ENCODE measurements around the gene KIF11. TPM values are rescaled to one million over a fixed set of nuclear protein-coding genes. Genes with fewer than 3 reads are reported as not detected.

The KIF11 gene
- total and polyA plus RNA-seq, 2 of the 13 experiments (the other 11 are each of a cell fraction or from before 2014, with no cell fraction given), result 8.7 to 38.4 TPM

DNA sequence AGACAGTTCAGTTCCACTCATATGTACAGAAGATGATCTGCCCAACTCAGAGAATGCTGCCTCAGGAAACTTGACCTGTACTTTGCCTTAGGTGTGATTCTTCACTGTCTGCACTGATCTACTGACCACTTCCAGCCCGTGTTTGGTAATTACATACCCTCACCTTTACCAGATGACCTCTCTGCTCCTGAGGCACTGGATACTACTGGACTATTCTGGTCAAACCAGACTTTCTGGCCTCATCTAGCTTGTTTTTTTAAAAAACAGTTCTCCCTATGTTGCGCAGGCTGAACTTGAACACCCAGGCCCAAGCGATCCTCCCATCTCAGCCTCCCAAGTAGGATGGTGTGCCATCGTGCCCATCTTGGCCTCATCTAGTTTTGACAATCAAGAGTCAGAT, 45.3 kb upstream of the KIF11 start:
- H4K20me1 ChIP-seq (ENCODE audit: insufficient read depth, low read length), result peaks cover 2% of the 10 kb centered on the region; the same call in 1 of the 2 replicates
- H2AFZ ChIP-seq (ENCODE audit: low read length), result no peak overlapping the region
- no peak overlapping the region for H3K9ac ChIP-seq (ENCODE audit: insufficient read depth, low read depth, low read length)
- H3K4me2 ChIP-seq (ENCODE audit: low read depth, low read length), result no peak overlapping the region
- no peak for DNase-seq (ENCODE audit: low spot score)
- WGBS (ENCODE audit: low lambda C conversion rate), result 94% methylated on average over 4 of the region's 4 CpGs
- no peak for FAIRE-seq
- peaks cover 19% of the 10 kb centered on the region for H3K79me2 ChIP-seq (ENCODE audit: insufficient read depth, low read length)
- H3K4me3 ChIP-seq (replicated peaks in 1 of 3; ENCODE audit: insufficient read depth in 1 of 3, low read depth in 2 of 3, low read length in 3 of 3), result no peak overlapping the region
- TF ChIP-seq NCOR1 (IDR thresholded peaks at IDR 0.05; ENCODE audit: borderline replicate concordance, low read length) (no peak), ERF (CRISPR knock-in tag; IDR thresholded peaks at IDR 0.05) (no peak), ZNF781 (CRISPR knock-in tag; IDR thresholded peaks at IDR 0.05; ENCODE audit: borderline replicate concordance, not compliant biosample characterization) (no peak), ZNF292 (CRISPR knock-in tag; IDR thresholded peaks at IDR 0.05; ENCODE audit: borderline replicate concordance, low read depth) (no peak), ZNF136 (CRISPR knock-in tag; IDR thresholded peaks at IDR 0.05; ENCODE audit: low read depth) (no peak), ZNF337 (CRISPR knock-in tag; IDR thresholded peaks at IDR 0.05; ENCODE audit: borderline replicate concordance, low read depth) (no peak), ZFP36L2 (CRISPR knock-in tag; IDR thresholded peaks at IDR 0.05) (no peak), ZNF776 (CRISPR knock-in tag; IDR thresholded peaks at IDR 0.05) (no peak), TAF1 (CRISPR knock-in tag; IDR thresholded peaks at IDR 0.05) (no peak), ZNF343 (CRISPR knock-in tag; IDR thresholded peaks at IDR 0.05) (no peak), ZBTB25 (CRISPR knock-in tag; IDR thresholded peaks at IDR 0.05) (no peak), ZNF451 (CRISPR knock-in tag; IDR thresholded peaks at IDR 0.05) (no peak), ZNF430 (CRISPR knock-in tag; IDR thresholded peaks at IDR 0.05) (no peak), FOXK1 (CRISPR knock-in tag; IDR thresholded peaks at IDR 0.05; ENCODE audit: borderline replicate concordance, low read depth) (no peak), SOX13 (IDR thresholded peaks at IDR 0.05) (no peak), SOX13 (CRISPR knock-in tag; conservative IDR thresholded peaks at IDR 0.05 in 1 of 2, IDR thresholded peaks at IDR 0.05 in 1 of 2) (no peak), ZNF775 (CRISPR knock-in tag; IDR thresholded peaks at IDR 0.05; ENCODE audit: borderline replicate concordance) (no peak)
- TF ChIP-seq, protein P1, sequence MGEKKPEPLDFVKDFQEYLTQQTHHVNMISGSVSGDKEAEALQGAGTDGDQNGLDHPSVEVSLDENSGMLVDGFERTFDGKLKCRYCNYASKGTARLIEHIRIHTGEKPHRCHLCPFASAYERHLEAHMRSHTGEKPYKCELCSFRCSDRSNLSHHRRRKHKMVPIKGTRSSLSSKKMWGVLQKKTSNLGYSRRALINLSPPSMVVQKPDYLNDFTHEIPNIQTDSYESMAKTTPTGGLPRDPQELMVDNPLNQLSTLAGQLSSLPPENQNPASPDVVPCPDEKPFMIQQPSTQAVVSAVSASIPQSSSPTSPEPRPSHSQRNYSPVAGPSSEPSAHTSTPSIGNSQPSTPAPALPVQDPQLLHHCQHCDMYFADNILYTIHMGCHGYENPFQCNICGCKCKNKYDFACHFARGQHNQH (CRISPR knock-in tag; IDR thresholded peaks at IDR 0.05), result no peak
- TF ChIP-seq, protein P2, sequence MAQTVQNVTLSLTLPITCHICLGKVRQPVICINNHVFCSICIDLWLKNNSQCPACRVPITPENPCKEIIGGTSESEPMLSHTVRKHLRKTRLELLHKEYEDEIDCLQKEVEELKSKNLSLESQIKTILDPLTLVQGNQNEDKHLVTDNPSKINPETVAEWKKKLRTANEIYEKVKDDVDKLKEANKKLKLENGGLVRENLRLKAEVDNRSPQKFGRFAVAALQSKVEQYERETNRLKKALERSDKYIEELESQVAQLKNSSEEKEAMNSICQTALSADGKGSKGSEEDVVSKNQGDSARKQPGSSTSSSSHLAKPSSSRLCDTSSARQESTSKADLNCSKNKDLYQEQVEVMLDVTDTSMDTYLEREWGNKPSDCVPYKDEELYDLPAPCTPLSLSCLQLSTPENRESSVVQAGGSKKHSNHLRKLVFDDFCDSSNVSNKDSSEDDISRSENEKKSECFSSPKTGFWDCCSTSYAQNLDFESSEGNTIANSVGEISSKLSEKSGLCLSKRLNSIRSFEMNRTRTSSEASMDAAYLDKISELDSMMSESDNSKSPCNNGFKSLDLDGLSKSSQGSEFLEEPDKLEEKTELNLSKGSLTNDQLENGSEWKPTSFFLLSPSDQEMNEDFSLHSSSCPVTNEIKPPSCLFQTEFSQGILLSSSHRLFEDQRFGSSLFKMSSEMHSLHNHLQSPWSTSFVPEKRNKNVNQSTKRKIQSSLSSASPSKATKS (CRISPR knock-in tag; IDR thresholded peaks at IDR 0.05), result no peak
- no TSS peak for BruUV-seq (replicated peaks)
- H3K4me1 ChIP-seq (ENCODE audit: insufficient read depth, low read length), result no peaks in the 10 kb centered on the region
- intact Hi-C loops (cut with micrococcal nuclease; ENCODE audit: unreplicated experiment), result no loop called here
- no peaks in the 10 kb centered on the region for H3K9me3 ChIP-seq (ENCODE audit: low read length)
- no peak for ATAC-seq
- peaks cover 1 to 21% of the 10 kb centered on the region in 2 experiments; a peak in 3 of 5 replicates for H3K36me3 ChIP-seq (replicated peaks in 1 of 2; ENCODE audit: control insufficient read depth in 1 of 2, insufficient read depth in 2 of 2, low read length in 2 of 2)
- CTCF ChIA-PET (ENCODE audit: low intra/inter-chr PET ratio, low total read pairs), result no interaction called here
- H3K27me3 ChIP-seq (ENCODE audit: control insufficient read depth in 1 of 2, insufficient read depth in 2 of 2, low read length in 2 of 2), result no peaks in the 10 kb centered on the region
- POLR2A ChIA-PET, result no interaction called here
- H3K27ac ChIP-seq (ENCODE audit: extremely low read length, insufficient read depth, low read length), result no peak overlapping the region
- in situ Hi-C loops (cut with HindIII; ENCODE audit: extremely low pct_ligation_motif_present, low pct_unique_long_range_greater_than_20kb), result no loop called here

Measured in HepG2 (cell line).